Activated naive CD8-positive, alpha-beta T cell treated with anti-CD3 and anti-CD28 coated beads, Interleukin-2, amount 10 ng/mL, durations not matched to agents 7 days and 5 days (primary cell): ENCODE data around the gene LIN54. TPM values are rescaled to one million over a fixed set of nuclear protein-coding genes. Genes with fewer than 3 reads are reported as not detected.
A peak's percentile ranks its signal among the peaks of the same experiment; 100 is the strongest.
"Not testable (repeated sequence)": the region's sequence is repeated elsewhere in the genome, so short reads cannot be mapped to it uniquely, and the experiment has no call there.

Experiments used
- ATAC-seq: fragments of 150-1000 bp; cut with Tn5 transposase; one replicate; pipeline ENCODE4 v1.10.0; 2021; ENCODE audit warnings: low read depth, moderate library complexity
- POLR2A ChIA-PET: fragments of 350-600 bp; sonication (Branson Sonifier 250); formaldehyde crosslinking; loops from one replicate; lab custom pipeline; 2021; ENCODE audit warnings: antibody characterized with exemption; lab: Charles Lee
- DNase-seq: peaks from one replicate; pipeline ENCODE4 v3.0.0; 2021
- H3K27ac Mint-ChIP-seq: one replicate; pipeline ENCODE4 v1.8.0; 2022; ENCODE audit warnings: mild to moderate bottlenecking, mixed read lengths
- H3K27me3 Mint-ChIP-seq: one replicate; pipeline ENCODE4 v1.8.0; 2022; ENCODE audit warnings: mild to moderate bottlenecking, moderate library complexity, mixed read lengths
- H3K36me3 Mint-ChIP-seq: one replicate; pipeline ENCODE4 v1.8.0; 2021; ENCODE audit warnings: mild to moderate bottlenecking, mixed read lengths
- H3K4me1 Mint-ChIP-seq: one replicate; pipeline ENCODE4 v1.8.0; 2021; ENCODE audit warnings: mixed read lengths
- H3K4me3 Mint-ChIP-seq: one replicate; pipeline ENCODE4 v1.8.0; 2022; ENCODE audit warnings: mild to moderate bottlenecking, moderate library complexity, mixed read lengths
- H3K9me3 Mint-ChIP-seq: one replicate; pipeline ENCODE4 v1.8.0; 2021; ENCODE audit warnings: mixed read lengths
- total RNA-seq, 2 experiments: library from RNA; stranded (reverse); gene quantifications; one replicate each; pipeline ENCODE4 v1.2.3, GENCODE V29; 2021

The LIN54 gene
- total RNA-seq, 2 experiments from 2014 or later, result 34.3 to 34.9 TPM

GRCh38 chr4:83024233-83024632, 13.6 kb upstream of the LIN54 start:
- ATAC-seq, result no peak
- H3K4me1 Mint-ChIP-seq, result peaks cover 11% of the 10 kb centered on the region

DNA sequence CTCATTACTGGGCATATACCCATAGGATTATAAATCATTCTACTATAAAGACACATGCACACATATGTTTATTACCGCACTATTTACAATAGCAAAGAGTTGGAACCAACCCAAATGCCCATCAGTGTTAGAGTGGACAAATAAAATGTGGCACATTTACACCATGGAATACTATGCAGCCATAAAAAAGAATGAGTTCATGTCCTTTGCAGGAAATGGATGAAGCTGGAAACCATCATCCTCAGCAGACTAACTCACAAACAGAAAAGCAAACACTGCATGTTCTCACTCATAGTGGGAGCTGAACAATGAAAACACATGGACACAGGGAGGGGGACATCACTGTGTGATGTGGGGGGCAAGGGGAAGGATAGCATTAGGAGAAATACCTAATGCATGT, 13.0 kb upstream of the LIN54 start:
- H3K27ac Mint-ChIP-seq, POLR2A ChIA-PET, H3K36me3 Mint-ChIP-seq, ATAC-seq, DNase-seq, H3K9me3 Mint-ChIP-seq, H3K4me3 Mint-ChIP-seq: not testable (repeated sequence)
- Mint-ChIP-seq H3K4me1 (peaks cover 11% of the 10 kb centered on the region), H3K27me3 (peaks cover 13% of the 10 kb centered on the region)

More at GRCh38 chr4:83024233-83024632, 13.6 kb upstream of the LIN54 start:
- POLR2A ChIA-PET, result no interaction called here
- no peak overlapping the region for H3K27ac Mint-ChIP-seq
- H3K4me3 Mint-ChIP-seq, result no peak overlapping the region
- peaks cover 2% of the 10 kb centered on the region for H3K36me3 Mint-ChIP-seq
- H3K9me3 Mint-ChIP-seq, result peaks cover 4% of the 10 kb centered on the region
- peaks cover 18% of the 10 kb centered on the region for H3K27me3 Mint-ChIP-seq
- DNase-seq, result no peak

DNA sequence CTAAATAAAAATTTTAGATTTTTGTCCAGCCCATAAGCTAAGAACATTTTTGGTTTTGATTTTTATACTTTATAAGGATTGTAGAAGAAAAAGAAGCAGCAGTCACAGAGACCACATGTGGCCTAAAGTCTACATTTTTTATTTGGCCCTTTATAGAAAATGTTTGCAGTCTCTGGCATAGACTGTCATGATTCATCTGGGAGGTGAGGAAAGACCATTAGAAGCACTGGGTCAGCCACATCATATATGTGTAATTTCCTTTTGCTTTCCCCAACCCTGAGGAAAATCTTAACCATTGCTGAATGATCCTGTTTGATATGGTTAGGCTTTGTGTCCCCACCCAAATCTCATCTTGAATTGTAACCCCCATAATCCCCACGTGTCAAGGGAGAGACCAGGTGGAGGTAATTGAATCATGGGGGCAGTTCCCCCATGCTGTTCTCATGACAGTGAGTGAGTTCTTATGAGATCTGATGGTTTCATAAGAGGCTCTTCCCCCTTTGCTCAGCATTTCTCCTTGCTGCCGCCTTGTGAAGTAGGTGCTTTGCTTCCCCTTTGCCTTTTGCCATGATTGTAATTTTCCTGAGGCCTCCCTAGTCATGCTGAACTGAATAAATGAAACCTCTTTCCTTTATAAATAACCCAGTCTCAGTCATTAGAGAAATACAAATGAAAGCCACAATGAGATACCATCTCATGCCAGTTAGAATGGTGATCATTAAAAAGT, 12.3 kb upstream of the LIN54 start:
- Mint-ChIP-seq H3K36me3 (peaks cover 2% of the 10 kb centered on the region), H3K4me1 (peaks cover 11% of the 10 kb centered on the region), H3K27ac (no peak overlapping the region), H3K4me3 (no peak overlapping the region), H3K27me3 (peaks cover 6% of the 10 kb centered on the region), H3K9me3 (peaks cover 4% of the 10 kb centered on the region)
- DNase-seq (no peak), ATAC-seq (no peak)
- POLR2A ChIA-PET, result no interaction called here

GRCh38 chr4:83019794-83020494, 9.3 kb upstream of the LIN54 start:
- POLR2A ChIA-PET, result interaction anchor here (0.6 to 1.4 kb wide), 2 partner anchors 15 to 154 kb away, joined by 3 to 4 read pairs; partner anchors contain the start of gene COPS4
- Mint-ChIP-seq H3K4me1 (peaks cover 11% of the 10 kb centered on the region), H3K27me3 (no peaks in the 10 kb centered on the region), H3K9me3 (peaks cover 3% of the 10 kb centered on the region), H3K27ac (peak overlapping the region; percentile 27), H3K36me3 (no peaks in the 10 kb centered on the region), H3K4me3 (peak overlapping the region; percentile 36)
- DNase-seq (no peak), ATAC-seq (peak; percentile 77)

GRCh38 chr4:83013902-83014301, 3.3 kb upstream of the LIN54 start:
- H3K4me3 Mint-ChIP-seq, result peak overlapping the region; percentile 89
- H3K27me3 Mint-ChIP-seq, result no peaks in the 10 kb centered on the region
- peaks cover 19% of the 10 kb centered on the region for H3K4me1 Mint-ChIP-seq
- POLR2A ChIA-PET, result interaction anchor here (0.6 to 4.6 kb wide), 4 partner anchors 21 to 113 kb away, joined by 3 to 90 read pairs (median 22); partner anchors contain the start of genes COPS4 and THAP9
- peaks cover 2% of the 10 kb centered on the region for H3K36me3 Mint-ChIP-seq
- peak overlapping the region; percentile 91 for H3K27ac Mint-ChIP-seq
- ATAC-seq, result no peak
- no peak for DNase-seq
- H3K9me3 Mint-ChIP-seq, result no peaks in the 10 kb centered on the region

- Mint-ChIP-seq H3K27ac (peak overlapping the region; percentile 91), H3K36me3 (peaks cover 2% of the 10 kb centered on the region), H3K27me3 (no peaks in the 10 kb centered on the region), H3K9me3 (no peaks in the 10 kb centered on the region), H3K4me1 (peaks cover 19% of the 10 kb centered on the region), H3K4me3 (peak overlapping the region; percentile 89)
- DNase-seq (no peak), ATAC-seq (no peak)
- POLR2A ChIA-PET, result interaction anchor here (0.6 to 4.6 kb wide), 7 partner anchors 23 to 149 kb away, joined by 3 to 90 read pairs (median 4); partner anchors contain the start of genes COPS4 and THAP9
Measured at GRCh38 chr4:83013420-83013867, 2.8 kb upstream of the LIN54 start.

GRCh38 chr4:83012687-83013419, 2.2 kb upstream of the LIN54 start:
- Mint-ChIP-seq H3K4me3 (peak overlapping the region; percentile 89), H3K27ac (peak overlapping the region; percentile 91), H3K4me1 (peaks cover 22% of the 10 kb centered on the region), H3K9me3 (no peaks in the 10 kb centered on the region), H3K36me3 (peaks cover 4% of the 10 kb centered on the region), H3K27me3 (no peaks in the 10 kb centered on the region)
- DNase-seq (peak; percentile 98), ATAC-seq (peak; percentile 78)
- POLR2A ChIA-PET, result interaction anchor here (0.6 to 4.6 kb wide), 10 partner anchors 23 to 583 kb away, joined by 3 to 90 read pairs (median 5); partner anchors contain the start of genes COPS4, HNRNPDL and THAP9

GRCh38 chr4:83012200-83012686, 1.6 kb upstream of the LIN54 start:
- POLR2A ChIA-PET, result interaction anchor here (0.6 to 4.6 kb wide), 12 partner anchors 23 to 583 kb away, joined by 3 to 90 read pairs (median 5); partner anchors contain the start of genes COPS4, HNRNPDL and THAP9
- Mint-ChIP-seq H3K4me1 (peaks cover 28% of the 10 kb centered on the region), H3K4me3 (peak overlapping the region; percentile 100), H3K36me3 (peaks cover 5% of the 10 kb centered on the region), H3K27me3 (no peaks in the 10 kb centered on the region), H3K27ac (peak overlapping the region; percentile 99), H3K9me3 (no peaks in the 10 kb centered on the region)
- ATAC-seq (peak; percentile 2), DNase-seq (no peak)

GRCh38 chr4:83011689-83012199, 1.1 kb upstream of the LIN54 start:
- no peak for ATAC-seq
- no peak for DNase-seq
- Mint-ChIP-seq H3K9me3 (no peaks in the 10 kb centered on the region), H3K4me3 (peak overlapping the region; percentile 100), H3K4me1 (peaks cover 29% of the 10 kb centered on the region), H3K36me3 (peaks cover 5% of the 10 kb centered on the region), H3K27ac (peak overlapping the region; percentile 99), H3K27me3 (no peaks in the 10 kb centered on the region)
- POLR2A ChIA-PET, result interaction anchor here (0.6 to 4.6 kb wide), 14 partner anchors 22 to 582 kb away, joined by 3 to 90 read pairs (median 4); partner anchors contain the start of genes COPS4, COQ2, HNRNPDL and THAP9

GRCh38 chr4:83010111-83010521, 507 bp downstream of the LIN54 start:
- H3K4me1 Mint-ChIP-seq, result peaks cover 37% of the 10 kb centered on the region
- H3K4me3 Mint-ChIP-seq, result peak overlapping the region; percentile 100
- H3K36me3 Mint-ChIP-seq, result peaks cover 12% of the 10 kb centered on the region
- POLR2A ChIA-PET, result interaction anchor here (0.8 to 4.6 kb wide), 6 partner anchors 26 to 274 kb away, joined by 3 to 90 read pairs (median 4); partner anchors contain the start of genes COPS4, COQ2 and THAP9
- no peaks in the 10 kb centered on the region for H3K9me3 Mint-ChIP-seq
- H3K27me3 Mint-ChIP-seq, result no peaks in the 10 kb centered on the region
- H3K27ac Mint-ChIP-seq, result peak overlapping the region; percentile 99
- ATAC-seq (no peak), DNase-seq (no peak)

- Mint-ChIP-seq H3K9me3 (no peaks in the 10 kb centered on the region), H3K27me3 (no peaks in the 10 kb centered on the region), H3K4me1 (peaks cover 37% of the 10 kb centered on the region), H3K27ac (peak overlapping the region; percentile 99), H3K4me3 (peak overlapping the region; percentile 100), H3K36me3 (peaks cover 13% of the 10 kb centered on the region)
- ATAC-seq (no peak), DNase-seq (no peak)
- POLR2A ChIA-PET, result interaction anchor here (4.3 to 4.6 kb wide), 2 partner anchors 27 to 109 kb away, joined by 39 to 90 read pairs; partner anchors contain the start of genes COPS4 and THAP9
Measured at GRCh38 chr4:83009529-83009928, 1.1 kb downstream of the LIN54 start.
